Measurements from ENCODE around the gene FGFR4.

GRCh38 chr5:177097016-177097985, 10.6 kb downstream of the FGFR4 start:
- TF ChIP-seq EZH2 (IDR thresholded peaks at IDR 0.05; ENCODE audit: borderline replicate concordance, low read depth, low read length, severe bottlenecking) = no peak
- no peak for TF ChIP-seq CTCF (IDR thresholded peaks at IDR 0.05; ENCODE audit: borderline replicate concordance, extremely low read depth, low read length, poor library complexity, severe bottlenecking)
